ENCODE data around the gene NTRK3.

GRCh38 chr15:88057836-88058235 is 198.7 kb downstream of the NTRK3 start:
- TF ChIP-seq L3MBTL2 (conservative IDR thresholded peaks at IDR 0.05) (no peak), PKNOX1 (IDR thresholded peaks at IDR 0.05) (no peak), SP1 (IDR thresholded peaks at IDR 0.05) (no peak), FOXM1 (IDR thresholded peaks at IDR 0.05; ENCODE audit: borderline replicate concordance) (no peak)

Measured in HEK293T (cell line).